ENCODE measurements around the gene APOD.

DNA sequence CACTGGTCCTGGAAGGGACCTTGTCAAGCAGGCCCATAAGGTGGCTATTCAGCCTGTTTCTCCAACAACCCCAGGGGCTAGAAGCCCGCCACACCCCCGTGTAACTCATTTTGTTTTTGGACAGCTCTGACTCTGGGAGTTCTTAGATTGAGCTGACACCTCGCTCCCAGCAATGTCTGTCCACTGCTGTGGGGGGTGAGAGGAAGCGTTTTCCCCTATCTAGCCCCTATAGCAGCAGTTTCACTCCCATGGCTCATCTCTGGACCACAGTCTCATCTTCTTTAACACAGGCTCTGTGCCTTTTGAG, 39.6 kb downstream of the APOD start:
- TF ChIP-seq POLR2A (IDR thresholded peaks at IDR 0.05) (no peak), EP300 (IDR thresholded peaks at IDR 0.05) (no peak)

Measured in tibial nerve (tissue), 3 donors.